SK-N-DZ (cell line): ENCODE measurements around the gene HAUS5.

Experiments
- DNase-seq: peaks from one replicate; pipeline ENCODE4 v3.0.0-alpha.2; 2015; ENCODE audit warnings: low spot score

Gene HAUS5

DNA sequence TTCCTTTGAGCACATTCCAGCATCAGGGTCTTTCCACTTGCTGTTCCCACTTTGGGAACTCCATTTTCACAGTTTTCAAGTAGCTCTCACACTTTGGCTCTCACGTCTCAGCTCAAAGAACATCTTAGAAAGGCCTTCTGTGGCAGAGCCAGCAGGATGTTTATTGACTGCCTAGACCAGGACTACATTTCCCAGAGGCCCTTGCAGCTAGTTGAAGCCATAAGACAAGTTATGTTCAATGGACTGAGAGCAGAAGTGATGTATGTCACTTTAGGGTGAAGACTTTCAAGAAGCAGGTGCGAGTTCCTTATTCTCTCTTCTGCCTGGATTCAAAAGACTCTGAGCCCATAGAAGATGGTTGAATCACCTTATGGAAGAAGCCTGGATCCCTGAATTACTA, 4.3 kb upstream of the HAUS5 start:
- DNase-seq = no peak

DNA sequence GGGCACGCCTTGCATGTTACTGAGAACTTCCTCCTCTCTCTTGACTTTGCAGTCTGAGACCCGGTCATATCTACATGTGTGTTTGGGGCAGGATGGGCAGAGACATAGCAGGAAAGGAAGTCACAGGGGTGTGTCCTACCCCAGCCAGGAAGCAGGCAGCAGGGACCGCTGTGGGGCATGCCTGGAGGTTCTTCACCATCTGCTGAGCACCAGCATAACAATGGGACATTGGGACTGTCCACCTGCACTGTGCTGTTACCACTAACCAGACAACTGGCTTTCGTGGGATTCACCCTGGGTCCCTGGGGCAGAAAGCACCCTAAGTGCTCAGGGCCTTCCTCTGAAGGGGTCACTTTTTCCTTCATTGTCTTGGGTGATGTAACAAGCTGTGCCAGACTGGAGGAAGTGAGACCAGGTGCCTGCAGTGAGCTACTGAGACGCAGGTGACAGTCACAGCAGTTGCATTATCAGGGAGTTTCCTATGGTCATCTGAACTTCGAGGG, 2.6 kb upstream of the HAUS5 start:
- no peak for DNase-seq

GRCh38 chr19:35612224-35612558, 344 bp upstream of the HAUS5 start:
- no peak for DNase-seq

GRCh38 chr19:35613574-35613973, 1.0 kb downstream of the HAUS5 start:
- no peak for DNase-seq

DNA sequence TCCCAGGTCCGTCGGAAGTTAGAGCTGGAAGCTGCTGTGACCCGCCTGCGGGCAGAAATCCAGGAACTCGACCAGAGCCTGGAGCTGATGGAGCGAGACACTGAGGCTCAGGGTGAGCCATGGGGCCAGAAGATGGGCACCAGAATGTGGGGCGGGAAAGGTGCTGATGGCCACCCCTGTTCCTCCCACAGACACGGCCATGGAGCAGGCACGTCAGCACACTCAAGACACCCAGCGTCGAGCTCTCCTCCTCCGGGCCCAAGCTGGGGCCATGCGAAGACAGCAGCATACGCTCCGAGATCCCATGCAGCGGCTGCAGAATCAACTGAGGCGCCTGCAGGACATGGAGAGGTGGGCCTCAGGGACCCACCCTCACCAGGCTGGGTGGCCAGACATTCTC, 2.5 kb downstream of the HAUS5 start:
- no peak for DNase-seq

DNA sequence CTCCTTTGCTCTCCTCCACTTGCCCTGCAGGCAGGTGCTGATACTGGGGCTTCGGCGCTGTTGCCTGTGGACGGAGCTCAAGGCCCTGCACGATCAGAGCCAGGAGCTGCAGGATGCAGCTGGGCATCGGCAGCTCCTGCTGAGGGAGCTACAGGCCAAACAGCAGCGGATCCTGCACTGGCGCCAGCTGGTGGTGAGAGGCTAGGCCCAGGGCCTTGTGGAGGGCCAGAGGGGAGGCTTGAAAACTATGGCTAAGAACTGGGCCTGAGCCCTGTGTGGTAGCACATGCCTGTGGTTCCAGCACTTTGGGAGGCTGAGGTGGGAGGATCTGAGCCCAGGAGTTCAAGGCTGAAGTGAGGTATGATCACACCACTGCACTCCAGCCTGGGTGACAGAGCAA, 6.3 kb downstream of the HAUS5 start:
- no peak for DNase-seq

DNA sequence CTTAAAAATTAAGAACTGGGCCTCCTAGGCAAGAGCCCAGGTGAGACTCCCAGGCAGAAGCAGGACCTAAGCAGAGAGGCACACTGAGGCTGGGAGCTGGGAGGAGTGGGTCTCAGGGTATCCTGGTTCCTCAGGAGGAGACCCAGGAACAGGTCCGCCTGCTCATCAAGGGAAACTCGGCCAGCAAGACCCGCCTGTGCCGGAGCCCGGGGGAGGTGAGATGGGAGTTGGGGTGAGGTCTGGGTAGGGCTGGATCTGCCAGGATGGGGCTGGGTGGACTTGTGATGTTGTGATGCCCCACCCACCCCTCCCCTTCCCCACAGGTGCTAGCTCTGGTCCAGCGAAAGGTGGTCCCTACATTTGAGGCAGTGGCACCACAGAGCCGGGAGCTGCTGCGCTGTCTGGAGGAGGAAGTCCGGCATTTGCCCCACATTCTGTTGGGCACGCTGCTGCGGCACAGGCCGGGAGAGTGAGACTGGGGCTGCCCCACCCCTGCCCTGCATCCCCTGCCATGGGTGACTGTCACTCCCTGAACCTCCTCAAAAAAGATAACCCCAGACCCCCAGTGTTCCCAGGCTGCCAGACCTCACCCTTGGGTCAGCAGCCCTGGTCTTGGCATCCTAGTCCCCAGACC, 6.9 kb downstream of the HAUS5 start:
- no peak for DNase-seq

- no peak for DNase-seq
Observed at GRCh38 chr19:35620001-35620400, 7.5 kb downstream of the HAUS5 start.

GRCh38 chr19:35621708-35622107, 9.2 kb downstream of the HAUS5 start:
- no peak for DNase-seq

DNA sequence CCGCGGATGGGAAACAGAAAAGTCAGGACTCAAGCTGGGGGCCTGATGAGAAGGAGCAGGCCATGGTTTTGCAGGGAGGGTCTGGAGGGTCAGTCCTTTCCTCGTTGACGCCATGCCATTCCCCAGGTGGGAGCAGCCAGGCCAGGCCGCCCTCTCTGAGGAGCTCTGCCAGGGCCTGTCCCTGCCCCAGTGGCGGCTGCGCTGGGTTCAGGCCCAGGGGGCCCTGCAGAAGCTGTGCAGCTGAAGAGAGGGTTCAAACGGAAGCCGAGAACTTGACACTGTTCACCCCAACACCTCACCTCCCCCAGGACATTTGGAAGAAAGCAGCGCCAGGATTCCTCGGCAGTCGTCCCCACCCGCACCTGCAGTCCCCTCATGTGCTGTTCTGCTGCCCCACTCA, 10.2 kb downstream of the HAUS5 start:
- no peak for DNase-seq

GRCh38 chr19:35623327-35624010, 10.9 kb downstream of the HAUS5 start:
- no peak for DNase-seq

GRCh38 chr19:35628264-35628564, 15.7 kb downstream of the HAUS5 start:
- DNase-seq = no peak

DNA sequence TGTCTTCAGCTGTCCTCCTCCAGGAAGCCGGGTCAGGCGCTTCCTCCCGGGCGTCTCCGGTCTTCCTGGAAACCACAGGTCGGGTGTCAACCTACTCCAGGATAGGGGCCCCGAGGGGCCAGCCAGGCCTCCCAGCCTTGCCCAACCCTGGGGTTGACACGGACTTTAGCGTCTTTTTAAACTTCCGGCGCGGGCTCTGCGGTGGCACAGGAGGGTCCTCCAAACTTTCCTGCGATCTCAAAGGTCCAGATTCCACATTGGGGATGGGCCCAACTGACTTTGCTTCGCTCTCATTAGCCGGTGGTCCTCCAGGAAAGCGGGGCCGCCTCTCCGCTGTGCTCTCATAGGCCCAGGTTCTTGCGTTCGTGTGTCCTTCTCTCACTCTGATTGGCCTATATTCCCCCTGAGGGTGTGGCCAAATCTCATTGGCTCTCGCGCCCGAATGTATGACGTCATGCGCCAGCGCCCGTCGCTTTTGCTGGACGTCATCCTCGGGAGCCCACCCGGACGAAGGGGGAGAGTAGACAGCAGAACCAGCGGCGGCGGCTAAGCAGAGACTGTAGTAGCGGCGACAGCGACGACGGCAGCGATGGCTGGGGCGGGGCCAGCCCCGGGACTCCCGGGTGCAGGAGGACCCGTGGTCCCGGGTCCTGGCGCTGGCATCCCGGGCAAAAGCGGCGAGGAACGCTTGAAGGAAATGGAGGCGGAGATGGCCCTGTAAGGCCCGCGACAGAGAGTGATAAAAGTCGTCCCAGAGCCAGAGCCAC, 16.2 kb downstream of the HAUS5 start, which contains the start of gene RBM42:
TSS of gene RBM42 (plus strand) at position 472 of the 767 bp plus-strand sequence. CDS start at position 590, 118 bp downstream.
- DNase-seq = peak; percentile 98

DNA sequence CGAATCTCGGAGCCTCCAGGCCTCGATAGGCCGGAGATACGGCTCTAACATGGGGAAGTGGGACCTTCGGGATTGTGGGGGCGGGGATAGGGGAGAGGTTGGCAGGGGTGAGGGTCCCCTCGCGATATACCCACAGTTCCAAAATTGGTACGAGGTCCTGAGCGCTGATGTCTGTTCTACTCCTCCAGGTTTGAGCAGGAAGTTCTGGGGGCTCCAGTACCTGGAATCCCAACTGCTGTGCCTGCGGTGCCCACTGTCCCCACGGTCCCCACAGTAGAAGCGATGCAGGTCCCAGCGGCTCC, 16.7 kb downstream of the HAUS5 start:
- DNase-seq = no peak

GRCh38 chr19:35633727-35634440, 21.3 kb downstream of the HAUS5 start:
- no peak for DNase-seq

DNA sequence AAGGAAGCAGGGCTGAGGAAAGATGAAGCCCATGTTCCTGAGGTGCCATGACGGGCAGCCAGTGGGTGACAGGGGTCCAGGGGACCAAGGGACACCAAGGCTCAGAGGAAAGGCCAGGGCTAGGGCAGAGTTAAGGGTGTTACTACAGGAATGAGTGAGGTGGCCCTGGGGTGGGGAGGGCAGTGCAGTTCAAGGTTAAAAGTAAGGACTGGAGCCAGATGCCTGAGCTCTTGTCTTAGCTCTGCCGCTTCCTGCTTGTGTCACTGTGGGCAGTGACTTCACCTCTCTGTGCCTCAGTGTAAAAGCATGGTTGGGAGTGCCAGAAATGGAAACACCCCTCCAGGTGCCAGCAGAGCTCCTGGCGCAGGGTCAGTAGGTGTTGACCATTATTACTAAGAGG, 24.1 kb downstream of the HAUS5 start:
- DNase-seq = no peak

- no peak for DNase-seq
Observed at GRCh38 chr19:35637165-35637564, 24.6 kb downstream of the HAUS5 start.

DNA sequence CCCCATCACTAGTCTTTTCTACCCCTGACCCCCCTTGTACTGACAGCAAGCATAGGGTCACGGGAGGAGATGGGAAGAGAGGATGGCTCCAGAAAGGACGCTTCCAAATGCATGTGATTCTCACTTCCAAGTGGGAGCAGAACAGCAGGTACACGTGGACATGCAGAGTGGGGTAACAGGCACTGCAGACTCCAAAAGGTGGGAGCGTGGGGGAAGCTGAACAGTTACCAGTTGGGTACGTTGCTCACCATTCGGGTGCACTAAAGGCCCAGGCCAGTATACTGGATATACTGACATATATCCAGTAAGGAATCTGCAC, 26.7 kb downstream of the HAUS5 start:
- no peak for DNase-seq

DNA sequence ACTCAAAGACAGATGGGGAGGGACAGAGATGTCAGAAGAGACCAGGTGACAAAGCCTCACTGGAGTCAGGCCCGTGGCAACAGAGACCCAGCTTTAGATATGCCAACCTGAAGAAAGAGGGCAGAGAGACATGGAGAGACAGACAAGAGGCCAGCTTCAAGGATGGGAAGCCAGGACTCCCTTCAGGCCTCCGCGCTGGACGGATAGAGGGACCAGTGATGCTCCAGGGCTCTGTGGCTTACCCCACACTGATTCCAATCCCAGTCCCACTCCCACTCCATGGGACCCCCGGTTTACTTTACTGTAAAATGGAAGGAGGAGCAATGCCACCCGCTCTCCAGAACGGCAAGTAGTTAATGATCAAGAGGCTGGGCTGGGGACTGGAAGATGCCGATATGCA, 27.3 kb downstream of the HAUS5 start:
- no peak for DNase-seq

GRCh38 chr19:35641515-35642151, 29.1 kb downstream of the HAUS5 start, which contains the start of gene ETV2:
TSS of gene ETV2 (plus strand) at chr19:35641745. CDS start at chr19:35642461, 716 bp downstream.
- DNase-seq = peak; percentile 32

- DNase-seq = no peak
Observed at GRCh38 chr19:35642312-35642711, 29.8 kb downstream of the HAUS5 start.

DNA sequence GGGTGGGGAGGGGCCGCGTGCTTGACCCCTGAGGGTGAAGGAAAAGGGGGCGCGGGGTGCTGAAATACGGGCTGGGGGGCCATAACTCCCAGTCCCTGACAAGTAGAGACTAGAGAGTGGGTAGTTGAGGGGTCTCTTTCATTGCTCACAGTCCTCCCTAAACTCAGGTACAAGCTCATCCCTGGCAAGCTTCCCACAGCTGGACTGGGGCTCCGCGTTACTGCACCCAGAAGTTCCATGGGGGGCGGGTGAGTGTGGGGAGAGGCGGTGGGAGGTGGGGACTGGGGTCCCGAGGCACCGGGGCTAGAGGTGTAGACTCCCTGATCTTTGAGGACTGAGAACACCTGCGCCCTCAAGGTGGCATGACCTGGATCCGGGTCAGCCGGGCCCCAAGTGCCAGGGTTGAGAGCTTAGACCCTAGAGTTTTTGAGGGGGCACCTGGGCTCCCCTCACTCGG, 30.3 kb downstream of the HAUS5 start:
- DNase-seq = no peak
